BE2C (cell line): ENCODE results near the gene FAM162B. TPM values are rescaled to one million over a fixed set of nuclear protein-coding genes. Genes with fewer than 3 reads are reported as not detected.

Experiments
- DNase-seq: peaks from one replicate; pipeline ENCODE4 v3.0.0-alpha.2; 2020
- H3K27me3 ChIP-seq: fragments of 250-450 bp; sonication (Bioruptor Pico); 2 replicates; pipeline ENCODE4 v1.5.1; 2020; ENCODE audit warnings: mild to moderate bottlenecking
- H3K36me3 ChIP-seq: fragments of 250-450 bp; sonication (Bioruptor Pico); 2 replicates; pipeline ENCODE4 v1.5.1; 2020; ENCODE audit warnings: mild to moderate bottlenecking
- H3K4me1 ChIP-seq: fragments of 250-450 bp; sonication (Bioruptor Pico); 2 replicates; pipeline ENCODE4 v1.5.1; 2020
- H3K4me3 ChIP-seq: 2 replicates; pipeline ENCODE4 v1.5.1; 2011; ENCODE audit warnings: low read depth, low read length
- H3K9me3 ChIP-seq: fragments of 250-450 bp; sonication (Bioruptor Pico); 2 replicates; pipeline ENCODE4 v1.5.1; 2020
- CTCF ChIP-seq: IDR thresholded peaks from 2 replicates; pipeline ENCODE4 v1.5.1; 2012; ENCODE audit warnings: mild to moderate bottlenecking, low read depth, low read length
- polyA plus RNA-seq: library from polyadenylated mRNA; unstranded; fragments of >200 nt; gene quantifications from one replicate; pipeline ENCODE4 v1.2.1, GENCODE V29; 2012; ENCODE audit warnings: low read depth, missing spikeins; ENCODE audit not compliant: insufficient read length, insufficient read depth

Gene FAM162B
- polyA plus RNA-seq: not detected

GRCh38 chr6:116764961-116765841 is at the start of gene FAM162B:
TSS of gene FAM162B (minus strand) at chr6:116765719. CDS start at chr6:116765576, 143 bp downstream.
- no peak for DNase-seq
- TF ChIP-seq CTCF: no peak
- peaks cover 25% of the 10 kb centered on the region for H3K4me1 ChIP-seq
- H3K9me3 ChIP-seq: peaks cover 3% of the 10 kb centered on the region; the same call in 1 of the 2 replicates
- H3K36me3 ChIP-seq: no peaks in the 10 kb centered on the region
- no peaks in the 10 kb centered on the region for H3K27me3 ChIP-seq
- H3K4me3 ChIP-seq: no peak within 1 kb of the TSS

GRCh38 chr6:116812051-116812650 is 46.6 kb upstream of the FAM162B start:
- H3K4me1 ChIP-seq: no peaks in the 10 kb centered on the region
- no peaks in the 10 kb centered on the region; the same call in 1 of the 2 replicates for H3K27me3 ChIP-seq
- no peaks in the 10 kb centered on the region for H3K36me3 ChIP-seq
- DNase-seq: no peak
- no peak overlapping the region for H3K4me3 ChIP-seq
- TF ChIP-seq CTCF: no peak
- no peaks in the 10 kb centered on the region for H3K9me3 ChIP-seq

GRCh38 chr6:116801971-116802370 is 36.5 kb upstream of the FAM162B start:
- Histone ChIP-seq H3K4me1 (no peaks in the 10 kb centered on the region), H3K4me3 (no peak overlapping the region), H3K27me3 (no peaks in the 10 kb centered on the region), H3K9me3 (no peaks in the 10 kb centered on the region), H3K36me3 (no peaks in the 10 kb centered on the region)
- no peak for DNase-seq
- no peak for TF ChIP-seq CTCF

- no peak for DNase-seq
- no peak for TF ChIP-seq CTCF
- H3K36me3 ChIP-seq: no peaks in the 10 kb centered on the region
These were observed 34.4 kb upstream of the FAM162B start for GRCh38 chr6:116799945-116800344.

GRCh38 chr6:116797585-116797984 is 32.1 kb upstream of the FAM162B start:
- TF ChIP-seq CTCF: no peak
- Histone ChIP-seq H3K4me1 (no peaks in the 10 kb centered on the region), H3K9me3 (no peaks in the 10 kb centered on the region), H3K27me3 (no peaks in the 10 kb centered on the region), H3K36me3 (no peaks in the 10 kb centered on the region), H3K4me3 (no peak overlapping the region)
- no peak for DNase-seq

More at GRCh38 chr6:116799945-116800344, 34.4 kb upstream of the FAM162B start:
- Histone ChIP-seq H3K4me3 (no peak overlapping the region), H3K9me3 (no peaks in the 10 kb centered on the region), H3K4me1 (no peaks in the 10 kb centered on the region), H3K27me3 (no peaks in the 10 kb centered on the region)

- no peak for DNase-seq
- TF ChIP-seq CTCF: no peak
These were observed 27.7 kb upstream of the FAM162B start for GRCh38 chr6:116793224-116793623.

More at GRCh38 chr6:116793224-116793623, 27.7 kb upstream of the FAM162B start:
- H3K36me3 ChIP-seq: no peaks in the 10 kb centered on the region
- H3K27me3 ChIP-seq: peaks cover 3% of the 10 kb centered on the region
- no peaks in the 10 kb centered on the region for H3K4me1 ChIP-seq
- H3K4me3 ChIP-seq: no peak overlapping the region
- no peaks in the 10 kb centered on the region for H3K9me3 ChIP-seq
